Osteocyte (in vitro differentiated cells): ENCODE data around the gene PTPN3. TPM values are rescaled to one million over a fixed set of nuclear protein-coding genes. Genes with fewer than 3 reads are reported as not detected.

ENCODE experiments used
- DNase-seq: peaks from one replicate; pipeline ENCODE4 v3.0.0; 2021; ENCODE audit warnings: mixed read lengths; ENCODE audit not compliant: unreplicated experiment; ENCODE audit errors: extremely low spot score
- H3K27ac Mint-ChIP-seq: one replicate; pipeline ENCODE4 v1.8.0; 2021; ENCODE audit warnings: mild to moderate bottlenecking, mixed read lengths; ENCODE audit not compliant: unreplicated experiment
- H3K27me3 Mint-ChIP-seq: one replicate; pipeline ENCODE4 v1.8.0; 2021; ENCODE audit warnings: mixed read lengths; ENCODE audit not compliant: unreplicated experiment
- H3K36me3 Mint-ChIP-seq: one replicate; pipeline ENCODE4 v1.8.0; 2021; ENCODE audit warnings: mixed read lengths; ENCODE audit not compliant: unreplicated experiment
- H3K4me1 Mint-ChIP-seq: one replicate; pipeline ENCODE4 v1.8.0; 2021; ENCODE audit warnings: mixed read lengths; ENCODE audit not compliant: unreplicated experiment
- H3K4me3 Mint-ChIP-seq: one replicate; pipeline ENCODE4 v1.8.0; 2021; ENCODE audit warnings: mild to moderate bottlenecking, moderate library complexity, mixed read lengths; ENCODE audit not compliant: unreplicated experiment
- H3K9me3 Mint-ChIP-seq: one replicate; pipeline ENCODE4 v1.8.0; 2021; ENCODE audit warnings: mixed read lengths; ENCODE audit not compliant: unreplicated experiment
- total RNA-seq: library from RNA; stranded (reverse); gene quantifications from 2 replicates; pipeline ENCODE4 v1.2.1, GENCODE V29; 2021
- TF ChIP-seq, protein P1 (sequence below): fragments of 200-600 bp; sonication (generic); IDR thresholded peaks from 2 replicates; pipeline ENCODE4 v1.5.0; 2021; ENCODE audit warnings: antibody characterized with exemption, mild to moderate bottlenecking, moderate library complexity

The PTPN3 gene
- total RNA-seq, 1 donor from 2014 or later = 4.7 TPM

DNA sequence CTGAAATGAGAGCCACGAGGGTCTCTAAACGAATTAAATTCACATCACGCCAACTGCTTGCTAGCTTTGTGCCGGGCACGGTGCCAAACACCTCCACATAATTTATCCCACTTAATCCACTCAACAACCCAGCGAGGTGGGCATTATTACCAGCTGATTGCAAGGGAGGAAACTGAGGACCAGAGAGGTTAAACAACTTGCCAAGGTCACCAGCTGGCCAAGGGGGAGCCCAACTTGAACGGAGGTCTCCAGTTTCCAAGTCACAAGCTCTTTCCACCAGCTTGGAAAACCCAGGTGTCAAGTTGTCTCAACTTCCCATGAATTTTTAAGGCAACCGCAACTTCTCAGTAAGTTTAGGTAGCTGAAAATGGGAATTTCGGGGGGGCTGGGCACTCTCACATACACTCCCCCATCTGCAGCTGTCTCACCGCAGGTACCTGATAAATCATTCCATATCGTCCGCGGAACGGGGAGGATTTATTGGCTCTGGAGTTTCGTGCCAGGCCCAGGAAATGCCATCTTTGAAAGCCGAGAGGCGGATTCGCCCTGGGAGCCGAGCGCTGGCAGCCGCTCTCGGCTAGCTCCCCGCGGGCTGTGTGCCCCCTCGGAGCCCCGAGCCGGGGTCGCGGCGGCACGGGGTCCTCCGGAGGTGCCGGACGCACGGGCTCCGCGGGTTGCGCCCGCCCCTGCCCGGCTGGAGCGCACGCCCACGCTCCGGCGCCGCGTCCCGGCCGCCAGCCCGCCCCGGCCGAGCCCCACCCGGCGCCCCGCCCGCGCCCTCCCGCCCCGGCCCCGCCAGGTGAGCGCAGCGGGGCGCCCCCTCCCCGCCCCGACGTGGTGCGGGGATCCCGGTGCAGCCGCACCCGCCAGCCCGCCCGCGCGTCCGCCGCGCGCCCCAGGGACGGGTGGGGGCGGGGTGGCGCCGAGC lies 617 bp downstream of the PTPN3 start:
- TF ChIP-seq, protein P1, sequence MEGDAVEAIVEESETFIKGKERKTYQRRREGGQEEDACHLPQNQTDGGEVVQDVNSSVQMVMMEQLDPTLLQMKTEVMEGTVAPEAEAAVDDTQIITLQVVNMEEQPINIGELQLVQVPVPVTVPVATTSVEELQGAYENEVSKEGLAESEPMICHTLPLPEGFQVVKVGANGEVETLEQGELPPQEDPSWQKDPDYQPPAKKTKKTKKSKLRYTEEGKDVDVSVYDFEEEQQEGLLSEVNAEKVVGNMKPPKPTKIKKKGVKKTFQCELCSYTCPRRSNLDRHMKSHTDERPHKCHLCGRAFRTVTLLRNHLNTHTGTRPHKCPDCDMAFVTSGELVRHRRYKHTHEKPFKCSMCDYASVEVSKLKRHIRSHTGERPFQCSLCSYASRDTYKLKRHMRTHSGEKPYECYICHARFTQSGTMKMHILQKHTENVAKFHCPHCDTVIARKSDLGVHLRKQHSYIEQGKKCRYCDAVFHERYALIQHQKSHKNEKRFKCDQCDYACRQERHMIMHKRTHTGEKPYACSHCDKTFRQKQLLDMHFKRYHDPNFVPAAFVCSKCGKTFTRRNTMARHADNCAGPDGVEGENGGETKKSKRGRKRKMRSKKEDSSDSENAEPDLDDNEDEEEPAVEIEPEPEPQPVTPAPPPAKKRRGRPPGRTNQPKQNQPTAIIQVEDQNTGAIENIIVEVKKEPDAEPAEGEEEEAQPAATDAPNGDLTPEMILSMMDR = no peak
- no peaks in the 10 kb centered on the region for H3K9me3 Mint-ChIP-seq
- H3K36me3 Mint-ChIP-seq = no peaks in the 10 kb centered on the region
- peaks cover 19% of the 10 kb centered on the region for H3K27me3 Mint-ChIP-seq
- H3K4me3 Mint-ChIP-seq = peak overlapping the region; percentile 75
- H3K27ac Mint-ChIP-seq = peak overlapping the region; percentile 38
- peaks cover 23% of the 10 kb centered on the region for H3K4me1 Mint-ChIP-seq
- DNase-seq = no peak

GRCh38 chr9:109496841-109497225 lies 1.3 kb downstream of the PTPN3 start:
- no peak for DNase-seq
- TF ChIP-seq, protein P1 = no peak
- Mint-ChIP-seq H3K36me3 (no peaks in the 10 kb centered on the region), H3K9me3 (no peaks in the 10 kb centered on the region), H3K27me3 (peaks cover 18% of the 10 kb centered on the region), H3K27ac (no peak overlapping the region), H3K4me1 (peaks cover 23% of the 10 kb centered on the region), H3K4me3 (peak overlapping the region; percentile 75)

DNA sequence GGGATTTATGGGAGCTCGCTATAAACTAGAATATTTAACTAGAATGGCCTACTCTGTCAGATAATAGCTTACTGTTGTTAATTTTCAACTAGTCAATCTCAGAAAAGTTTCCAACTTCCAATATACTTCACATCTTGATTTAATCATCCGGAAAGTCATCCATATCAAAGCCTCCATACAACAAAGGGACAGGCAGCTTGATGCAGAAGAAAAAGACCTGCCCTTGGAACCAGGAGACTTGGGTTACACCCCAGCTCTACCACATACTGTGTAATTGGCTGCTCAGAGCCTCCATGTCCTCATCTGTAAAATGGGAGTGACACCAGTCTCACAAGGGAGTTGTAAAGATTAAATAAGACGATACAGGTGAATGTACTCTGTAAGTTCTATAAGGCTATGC lies 1.9 kb downstream of the PTPN3 start:
- TF ChIP-seq, protein P1 = no peak
- Mint-ChIP-seq H3K27me3 (peaks cover 12% of the 10 kb centered on the region), H3K9me3 (no peaks in the 10 kb centered on the region), H3K27ac (no peak overlapping the region), H3K4me3 (peak overlapping the region; percentile 4), H3K4me1 (peaks cover 23% of the 10 kb centered on the region), H3K36me3 (no peaks in the 10 kb centered on the region)
- no peak for DNase-seq

- DNase-seq = no peak
- Mint-ChIP-seq H3K4me1 (peaks cover 15% of the 10 kb centered on the region), H3K4me3 (no peak overlapping the region), H3K27ac (no peak overlapping the region), H3K36me3 (no peaks in the 10 kb centered on the region), H3K27me3 (peaks cover 2% of the 10 kb centered on the region), H3K9me3 (no peaks in the 10 kb centered on the region)
- TF ChIP-seq, protein P1 = no peak
These were observed 4.5 kb downstream of the PTPN3 start for GRCh38 chr9:109493648-109494047.

GRCh38 chr9:109491590-109491989 lies 6.5 kb downstream of the PTPN3 start:
- H3K27ac Mint-ChIP-seq = no peak overlapping the region
- no peaks in the 10 kb centered on the region for H3K27me3 Mint-ChIP-seq
- TF ChIP-seq, protein P1 = no peak
- DNase-seq = no peak
- no peaks in the 10 kb centered on the region for H3K36me3 Mint-ChIP-seq
- peaks cover 4% of the 10 kb centered on the region for H3K4me1 Mint-ChIP-seq
- no peaks in the 10 kb centered on the region for H3K9me3 Mint-ChIP-seq
- H3K4me3 Mint-ChIP-seq = no peak overlapping the region
